DND-41 (cell line): Measurements from ENCODE around the gene ACOT4.
"Not testable (repeated sequence)": the region's sequence is repeated elsewhere in the genome, so short reads cannot be mapped to it uniquely, and the experiment has no call there.

Experiments
- ATAC-seq: fragments of 200-7000 bp; cut with Tn5 transposase; 3 replicates; pipeline ENCODE4 v1.9.1; 2021; ENCODE audit warnings: low read depth; ENCODE audit not compliant: insufficient read depth
- DNase-seq: peaks from one replicate; pipeline ENCODE4 v3.0.0-alpha.2; 2020
- H2AFZ ChIP-seq: 2 replicates; pipeline ENCODE4 v1.6.0; 2012; ENCODE audit warnings: low read depth, low read length
- H3K27ac ChIP-seq: 2 replicates; pipeline ENCODE4 v1.5.1; 2012; ENCODE audit warnings: low read length, inconsistent platforms
- H3K27me3 ChIP-seq: fragments of 200-600 bp; sonication (generic); 2 replicates; pipeline ENCODE4 v1.6.0; 2012; ENCODE audit warnings: low read length, mild to moderate bottlenecking, inconsistent platforms; ENCODE audit not compliant: insufficient read depth, poor library complexity
- H3K36me3 ChIP-seq: 2 replicates; pipeline ENCODE4 v1.5.1; 2012; ENCODE audit warnings: low read length, inconsistent platforms; ENCODE audit not compliant: insufficient read depth
- H3K4me1 ChIP-seq: 2 replicates; pipeline ENCODE4 v1.5.1; 2012; ENCODE audit warnings: mild to moderate bottlenecking, low read length; ENCODE audit not compliant: insufficient read depth
- H3K4me2 ChIP-seq: 2 replicates; pipeline ENCODE4 v1.6.0; 2012; ENCODE audit warnings: mild to moderate bottlenecking, moderate library complexity, low read length, inconsistent platforms; ENCODE audit not compliant: insufficient read depth
- H3K4me3 ChIP-seq, 2 experiments: fragments of 200-600 bp in 1 of 2; shearing (Covaris generic) in 1 of 2; 2 replicates each; pipeline ENCODE4 v1.5.1; 2012 to 2016; ENCODE audit warnings: inconsistent platforms in 2 of 2, low read length in 2 of 2, mild to moderate bottlenecking in 2 of 2, low read depth in 1 of 2, moderate library complexity in 1 of 2
- H3K79me2 ChIP-seq: 2 replicates; pipeline ENCODE4 v1.6.0; 2012; ENCODE audit warnings: low read length, inconsistent platforms; ENCODE audit not compliant: insufficient read depth
- H3K9ac ChIP-seq: 2 replicates; pipeline ENCODE4 v1.6.0; 2012; ENCODE audit warnings: low read depth, mild to moderate bottlenecking, inconsistent platforms, low read length, moderate library complexity
- H3K9me3 ChIP-seq: 2 replicates; pipeline ENCODE4 v1.5.1; 2012; ENCODE audit warnings: low read length, moderate library complexity, mild to moderate bottlenecking, inconsistent platforms; ENCODE audit not compliant: insufficient read depth, severe bottlenecking
- H4K20me1 ChIP-seq: 2 replicates; pipeline ENCODE4 v1.6.0; 2012; ENCODE audit warnings: low read length; ENCODE audit not compliant: insufficient read depth
- EZH2 ChIP-seq: IDR thresholded peaks from 3 replicates; pipeline ENCODE4 v1.6.1; 2012; ENCODE audit warnings: borderline replicate concordance, low read depth, mild to moderate bottlenecking, moderate library complexity, low read length, inconsistent platforms; ENCODE audit not compliant: severe bottlenecking
- TF ChIP-seq, protein P1 (sequence below): IDR thresholded peaks from 2 replicates; pipeline ENCODE4 v1.5.1; 2012; ENCODE audit warnings: borderline replicate concordance, low read length, moderate library complexity, mild to moderate bottlenecking; ENCODE audit not compliant: poor library complexity, severe bottlenecking; ENCODE audit errors: extremely low read depth

Gene ACOT4

DNA sequence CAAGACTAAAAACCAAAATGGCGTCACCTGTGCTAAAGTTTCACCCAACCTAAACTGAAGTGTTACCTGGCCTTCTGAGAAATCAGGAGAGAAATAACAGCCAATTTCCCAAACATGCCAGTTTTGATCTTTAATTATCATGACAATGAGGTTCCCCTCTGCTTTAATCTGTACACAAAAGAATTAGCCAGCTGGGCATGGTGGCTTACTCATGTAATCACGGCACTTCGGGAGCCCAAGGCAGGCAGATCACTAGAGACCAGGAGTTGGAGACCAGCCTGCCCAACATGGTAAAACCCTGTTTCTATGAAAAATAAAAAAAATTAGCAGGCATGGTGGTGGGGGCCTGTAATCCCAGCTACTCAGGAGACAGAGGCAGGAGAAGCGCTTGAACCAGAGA lies 37.8 kb upstream of the ACOT4 start:
- Histone ChIP-seq H3K27me3 (no peaks in the 10 kb centered on the region), H3K9me3 (no peaks in the 10 kb centered on the region), H3K27ac (no peak overlapping the region), H3K4me1 (no peaks in the 10 kb centered on the region), H4K20me1 (no peaks in the 10 kb centered on the region), H3K36me3 (no peaks in the 10 kb centered on the region), H3K4me2 (no peak overlapping the region), H3K4me3 (no peak overlapping the region), H2AFZ (no peak overlapping the region), H3K79me2 (no peaks in the 10 kb centered on the region), H3K9ac (no peak overlapping the region)
- DNase-seq (no peak), ATAC-seq (no peak)
- TF ChIP-seq, protein P1, sequence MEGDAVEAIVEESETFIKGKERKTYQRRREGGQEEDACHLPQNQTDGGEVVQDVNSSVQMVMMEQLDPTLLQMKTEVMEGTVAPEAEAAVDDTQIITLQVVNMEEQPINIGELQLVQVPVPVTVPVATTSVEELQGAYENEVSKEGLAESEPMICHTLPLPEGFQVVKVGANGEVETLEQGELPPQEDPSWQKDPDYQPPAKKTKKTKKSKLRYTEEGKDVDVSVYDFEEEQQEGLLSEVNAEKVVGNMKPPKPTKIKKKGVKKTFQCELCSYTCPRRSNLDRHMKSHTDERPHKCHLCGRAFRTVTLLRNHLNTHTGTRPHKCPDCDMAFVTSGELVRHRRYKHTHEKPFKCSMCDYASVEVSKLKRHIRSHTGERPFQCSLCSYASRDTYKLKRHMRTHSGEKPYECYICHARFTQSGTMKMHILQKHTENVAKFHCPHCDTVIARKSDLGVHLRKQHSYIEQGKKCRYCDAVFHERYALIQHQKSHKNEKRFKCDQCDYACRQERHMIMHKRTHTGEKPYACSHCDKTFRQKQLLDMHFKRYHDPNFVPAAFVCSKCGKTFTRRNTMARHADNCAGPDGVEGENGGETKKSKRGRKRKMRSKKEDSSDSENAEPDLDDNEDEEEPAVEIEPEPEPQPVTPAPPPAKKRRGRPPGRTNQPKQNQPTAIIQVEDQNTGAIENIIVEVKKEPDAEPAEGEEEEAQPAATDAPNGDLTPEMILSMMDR = no peak
- no peak for TF ChIP-seq EZH2

DNA sequence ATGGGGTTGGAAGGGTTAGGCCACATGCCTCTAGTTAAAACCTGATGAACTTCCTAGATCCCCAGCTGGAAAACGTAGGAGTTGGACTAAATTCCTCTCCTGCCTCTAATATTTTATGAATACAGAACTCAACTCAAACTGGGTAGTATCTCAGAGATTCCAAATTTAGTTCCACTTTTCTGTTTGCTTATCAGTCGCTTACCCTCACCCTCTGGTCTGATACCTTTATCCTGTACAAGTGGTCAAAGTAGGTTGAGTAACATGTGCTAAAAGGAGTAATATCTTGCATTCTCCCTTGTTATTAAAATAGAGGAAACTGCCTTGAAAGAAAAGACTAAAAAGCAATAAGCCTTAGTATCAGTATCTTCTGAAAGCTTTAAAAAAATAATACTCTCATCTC lies 34.5 kb upstream of the ACOT4 start:
- not testable (repeated sequence) for H3K79me2 ChIP-seq, H3K36me3 ChIP-seq, H3K27me3 ChIP-seq, DNase-seq, H3K27ac ChIP-seq, H4K20me1 ChIP-seq, ATAC-seq, H3K9ac ChIP-seq, H3K9me3 ChIP-seq, H3K4me2 ChIP-seq, H3K4me1 ChIP-seq, H3K4me3 ChIP-seq, H2AFZ ChIP-seq

DNA sequence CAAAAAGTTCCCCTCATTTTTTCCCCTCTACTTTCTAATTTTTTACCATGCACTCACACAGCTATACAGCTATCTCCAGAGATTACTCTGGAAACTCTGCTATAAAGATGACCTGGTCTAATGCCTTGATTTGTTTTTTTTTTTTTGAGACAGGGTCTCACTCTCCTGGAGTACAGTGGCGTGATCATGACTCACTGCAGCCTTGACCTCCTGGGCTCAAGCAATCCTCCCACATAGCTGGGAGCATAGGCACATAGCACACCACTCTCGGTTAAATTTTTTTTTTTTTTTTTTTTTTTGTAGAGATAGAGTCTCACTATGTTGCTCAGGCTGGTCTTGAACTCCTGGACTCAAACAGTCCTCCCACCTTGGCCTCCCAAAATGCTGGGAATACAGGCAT lies 33.4 kb upstream of the ACOT4 start:
- not testable (repeated sequence) for DNase-seq, H3K4me1 ChIP-seq, H3K9ac ChIP-seq, H3K9me3 ChIP-seq, H3K4me3 ChIP-seq, H3K36me3 ChIP-seq, H3K27ac ChIP-seq, H4K20me1 ChIP-seq, ATAC-seq, H3K4me2 ChIP-seq, H2AFZ ChIP-seq, H3K27me3 ChIP-seq, H3K79me2 ChIP-seq

DNA sequence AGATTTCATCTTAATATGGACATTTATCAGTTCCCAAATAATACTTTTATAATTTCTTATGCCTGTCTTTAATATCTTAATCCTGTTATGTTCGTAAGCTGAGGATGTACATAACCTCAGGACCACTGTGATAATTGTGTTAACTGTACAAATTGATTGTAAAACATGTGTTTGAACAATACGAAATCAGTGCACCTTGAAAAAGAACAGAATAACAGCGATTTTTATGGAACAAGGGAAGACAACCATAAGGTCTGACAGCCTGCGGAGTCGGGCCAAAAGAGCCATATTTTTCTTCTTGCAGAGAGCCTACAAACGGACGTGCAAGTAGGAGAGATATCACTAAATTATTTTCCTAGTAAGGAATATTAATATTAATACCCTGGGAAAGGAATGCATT lies 29.4 kb upstream of the ACOT4 start:
- not testable (repeated sequence) for H2AFZ ChIP-seq, H3K79me2 ChIP-seq, H3K9ac ChIP-seq, H3K36me3 ChIP-seq, H3K4me2 ChIP-seq, H3K27me3 ChIP-seq, DNase-seq, ATAC-seq, H4K20me1 ChIP-seq, H3K27ac ChIP-seq, H3K4me3 ChIP-seq, H3K9me3 ChIP-seq, H3K4me1 ChIP-seq

DNA sequence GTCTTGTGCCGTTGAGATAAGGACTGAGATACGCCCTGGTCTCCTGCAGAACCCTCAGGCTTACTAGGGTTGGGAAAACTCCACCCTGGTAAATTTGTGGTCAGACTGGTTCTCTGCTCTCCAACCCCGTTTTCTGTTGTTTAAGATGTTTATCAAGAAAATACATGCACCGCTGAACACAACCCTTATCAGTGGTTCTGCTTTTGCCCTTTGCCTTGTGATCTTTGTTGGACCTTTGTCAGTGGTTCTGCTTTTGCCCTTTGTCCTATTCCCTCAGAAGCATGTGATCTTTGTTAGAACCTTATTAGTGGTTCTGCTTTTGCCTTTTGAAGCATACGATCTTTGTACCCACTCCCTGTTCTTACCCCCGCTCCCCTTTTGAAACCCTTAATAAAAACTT lies 29.0 kb upstream of the ACOT4 start:
- H3K4me3 ChIP-seq, H4K20me1 ChIP-seq, H3K9ac ChIP-seq, H3K36me3 ChIP-seq, ATAC-seq, H3K27me3 ChIP-seq, H2AFZ ChIP-seq, H3K27ac ChIP-seq, H3K4me2 ChIP-seq, H3K4me1 ChIP-seq, DNase-seq, H3K9me3 ChIP-seq, H3K79me2 ChIP-seq: not testable (repeated sequence)

DNA sequence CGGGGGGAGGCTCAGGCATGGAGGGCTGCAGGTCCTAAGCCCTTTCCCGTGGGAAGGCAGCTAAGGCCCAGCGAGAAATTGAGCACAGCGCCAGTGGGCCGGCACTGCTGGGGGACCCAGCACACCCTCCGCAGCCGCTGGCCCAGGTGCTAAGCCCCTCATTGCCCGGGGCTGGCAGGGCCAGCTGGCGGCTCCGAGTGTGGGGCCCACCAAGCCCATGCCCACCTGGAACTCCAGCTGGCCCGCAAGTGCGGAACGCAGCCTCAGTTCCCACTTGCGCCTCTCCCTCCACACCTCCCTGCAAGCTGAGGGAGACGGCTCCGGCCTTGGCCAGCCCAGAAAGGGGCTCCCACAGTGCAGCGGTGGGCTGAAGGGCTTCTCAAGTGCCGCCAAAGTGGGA lies 25.2 kb upstream of the ACOT4 start:
- not testable (repeated sequence) for H4K20me1 ChIP-seq, DNase-seq, H3K27me3 ChIP-seq, H3K9me3 ChIP-seq, H3K4me3 ChIP-seq, H3K27ac ChIP-seq, H3K9ac ChIP-seq, H3K4me2 ChIP-seq, H3K36me3 ChIP-seq, H2AFZ ChIP-seq, ATAC-seq
- peaks cover 28% of the 10 kb centered on the region for H3K4me1 ChIP-seq
- H3K79me2 ChIP-seq = peaks cover 31% of the 10 kb centered on the region

DNA sequence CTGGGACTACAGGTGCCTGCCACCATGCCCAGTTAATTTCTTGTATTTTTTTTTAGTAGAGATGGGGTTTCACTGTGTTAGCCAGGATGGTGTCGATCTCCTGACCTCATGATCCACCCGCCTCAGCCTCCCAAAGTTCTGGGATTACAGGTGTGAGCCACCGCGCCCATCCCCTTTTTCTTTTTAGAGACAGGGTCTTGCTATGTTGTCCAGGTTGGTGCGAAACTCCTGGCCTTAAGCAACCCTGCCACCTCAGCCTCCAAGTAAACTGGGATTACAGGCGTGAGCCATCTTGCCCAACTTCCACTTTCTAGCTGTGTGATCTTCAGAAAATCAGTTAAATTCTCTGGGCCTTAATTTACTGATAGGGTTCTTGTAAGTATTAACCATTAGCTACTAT lies 24.7 kb upstream of the ACOT4 start:
- H3K4me3 ChIP-seq, H3K36me3 ChIP-seq, H3K4me2 ChIP-seq, DNase-seq, H3K27ac ChIP-seq, H3K9ac ChIP-seq, ATAC-seq, H3K9me3 ChIP-seq, H2AFZ ChIP-seq, H4K20me1 ChIP-seq, H3K27me3 ChIP-seq: not testable (repeated sequence)
- peaks cover 31% of the 10 kb centered on the region for H3K79me2 ChIP-seq
- peaks cover 28% of the 10 kb centered on the region for H3K4me1 ChIP-seq
